Epithelial cell of esophagus (primary cell): ENCODE data around the gene TM9SF3.

Experiments used
- DNase-seq: peaks from one replicate; pipeline ENCODE4 v3.0.0; 2010; ENCODE audit warnings: low read depth
- H3K4me3 ChIP-seq: 2 replicates; pipeline ENCODE4 v1.5.1; 2011; ENCODE audit warnings: mild to moderate bottlenecking, low read length, control low read depth
- CTCF ChIP-seq: IDR thresholded peaks from 2 replicates; pipeline ENCODE4 v1.5.1; 2011; ENCODE audit warnings: low read depth, mild to moderate bottlenecking, low read length, control low read depth, inconsistent platforms; ENCODE audit not compliant: insufficient read depth; ENCODE audit errors: missing control alignments

The TM9SF3 gene

GRCh38 chr10:96541921-96542320 lies 44.9 kb downstream of the TM9SF3 start:
- no peak overlapping the region for H3K4me3 ChIP-seq
- TF ChIP-seq CTCF: no peak
- no peak for DNase-seq

- no peak for DNase-seq
- no peak overlapping the region for H3K4me3 ChIP-seq
- TF ChIP-seq CTCF: no peak
Measured at GRCh38 chr10:96540240-96540639, 46.6 kb downstream of the TM9SF3 start.

- TF ChIP-seq CTCF: no peak
- no peak overlapping the region for H3K4me3 ChIP-seq
- DNase-seq: no peak
Measured at GRCh38 chr10:96538683-96539082, 48.1 kb downstream of the TM9SF3 start.

- no peak overlapping the region for H3K4me3 ChIP-seq
- no peak for DNase-seq
- no peak for TF ChIP-seq CTCF
Measured at GRCh38 chr10:96536129-96536528, 50.7 kb downstream of the TM9SF3 start.

- no peak for DNase-seq
- H3K4me3 ChIP-seq: no peak overlapping the region
- TF ChIP-seq CTCF: no peak
Measured at GRCh38 chr10:96532523-96532922, 54.3 kb downstream of the TM9SF3 start.

GRCh38 chr10:96529634-96530279 lies 57.1 kb downstream of the TM9SF3 start:
- no peak for TF ChIP-seq CTCF
- no peak overlapping the region for H3K4me3 ChIP-seq
- DNase-seq: no peak

- no peak overlapping the region for H3K4me3 ChIP-seq
- TF ChIP-seq CTCF: no peak
- no peak for DNase-seq
Measured at GRCh38 chr10:96524741-96525140, 62.1 kb downstream of the TM9SF3 start.
